ENCODE measurements around the gene VEGFC.

VEGFC gene

GRCh38 chr4:176839656-176840055 lies 46.9 kb upstream of the VEGFC start:
- Histone ChIP-seq H3K79me2 (ENCODE audit: insufficient read depth, low read length) (no peaks in the 10 kb centered on the region), H3K9me3 (ENCODE audit: insufficient read depth, low read depth, low read length) (no peaks in the 10 kb centered on the region), H3F3A (ENCODE audit: low read depth) (no peaks in the 10 kb centered on the region), H3K4me2 (ENCODE audit: low read depth, low read length, poor library complexity, severe bottlenecking) (no peak overlapping the region), H3K27me3 (ENCODE audit: insufficient read depth, low read length, poor library complexity, severe bottlenecking) (no peaks in the 10 kb centered on the region), H3K36me3 (ENCODE audit: insufficient read depth, low read length) (no peaks in the 10 kb centered on the region), H3K9ac (ENCODE audit: low read depth, low read length, poor library complexity, severe bottlenecking) (no peak overlapping the region), H4K20me1 (ENCODE audit: insufficient read depth, low read length, poor library complexity, severe bottlenecking) (no peaks in the 10 kb centered on the region), H3K4me3 (ENCODE audit: low read length, poor library complexity, severe bottlenecking) (no peak overlapping the region), H3K9me2 (replicated peaks; ENCODE audit: low read depth, low read length) (no peaks in the 10 kb centered on the region), H2AFZ (ENCODE audit: low read length) (no peak overlapping the region), H3K4me1 (ENCODE audit: insufficient read depth, low read length, poor library complexity, severe bottlenecking) (peaks cover 4% of the 10 kb centered on the region)
- TF ChIP-seq CTCF (conservative IDR thresholded peaks at IDR 0.05; ENCODE audit: low read length) (no peak), EZH2phosphoT487 (IDR thresholded peaks at IDR 0.05; ENCODE audit: borderline replicate concordance) (no peak)

- Histone ChIP-seq H3K4me2 (ENCODE audit: low read depth, low read length, poor library complexity, severe bottlenecking) (no peak overlapping the region), H3K36me3 (ENCODE audit: insufficient read depth, low read length) (no peaks in the 10 kb centered on the region), H3K27me3 (ENCODE audit: insufficient read depth, low read length, poor library complexity, severe bottlenecking) (no peaks in the 10 kb centered on the region), H3K9me3 (ENCODE audit: insufficient read depth, low read depth, low read length) (no peaks in the 10 kb centered on the region), H4K20me1 (ENCODE audit: insufficient read depth, low read length, poor library complexity, severe bottlenecking) (no peaks in the 10 kb centered on the region), H3K79me2 (ENCODE audit: insufficient read depth, low read length) (no peaks in the 10 kb centered on the region), H3F3A (ENCODE audit: low read depth) (no peaks in the 10 kb centered on the region), H3K9ac (ENCODE audit: low read depth, low read length, poor library complexity, severe bottlenecking) (no peak overlapping the region), H3K9me2 (replicated peaks; ENCODE audit: low read depth, low read length) (no peaks in the 10 kb centered on the region), H2AFZ (ENCODE audit: low read length) (no peak overlapping the region), H3K4me3 (ENCODE audit: low read length, poor library complexity, severe bottlenecking) (no peak overlapping the region), H3K4me1 (ENCODE audit: insufficient read depth, low read length, poor library complexity, severe bottlenecking) (peaks cover 4% of the 10 kb centered on the region)
- TF ChIP-seq EZH2phosphoT487 (IDR thresholded peaks at IDR 0.05; ENCODE audit: borderline replicate concordance), result no peak
- no peak for TF ChIP-seq CTCF (conservative IDR thresholded peaks at IDR 0.05; ENCODE audit: low read length)
These were observed 46.1 kb upstream of the VEGFC start for GRCh38 chr4:176838601-176839433.

GRCh38 chr4:176837169-176837895 lies 44.6 kb upstream of the VEGFC start:
- TF ChIP-seq CTCF (conservative IDR thresholded peaks at IDR 0.05; ENCODE audit: low read length), result no peak
- TF ChIP-seq EZH2phosphoT487 (IDR thresholded peaks at IDR 0.05; ENCODE audit: borderline replicate concordance), result no peak
- Histone ChIP-seq H3K9ac (ENCODE audit: low read depth, low read length, poor library complexity, severe bottlenecking) (no peak overlapping the region), H3K4me1 (ENCODE audit: insufficient read depth, low read length, poor library complexity, severe bottlenecking) (peaks cover 4% of the 10 kb centered on the region), H3K4me2 (ENCODE audit: low read depth, low read length, poor library complexity, severe bottlenecking) (no peak overlapping the region), H3K79me2 (ENCODE audit: insufficient read depth, low read length) (no peaks in the 10 kb centered on the region), H4K20me1 (ENCODE audit: insufficient read depth, low read length, poor library complexity, severe bottlenecking) (no peaks in the 10 kb centered on the region), H3K9me3 (ENCODE audit: insufficient read depth, low read depth, low read length) (no peaks in the 10 kb centered on the region), H3K9me2 (replicated peaks; ENCODE audit: low read depth, low read length) (no peaks in the 10 kb centered on the region), H2AFZ (ENCODE audit: low read length) (no peak overlapping the region), H3F3A (ENCODE audit: low read depth) (no peaks in the 10 kb centered on the region), H3K27me3 (ENCODE audit: insufficient read depth, low read length, poor library complexity, severe bottlenecking) (no peaks in the 10 kb centered on the region), H3K4me3 (ENCODE audit: low read length, poor library complexity, severe bottlenecking) (no peak overlapping the region), H3K36me3 (ENCODE audit: insufficient read depth, low read length) (no peaks in the 10 kb centered on the region)
